HG03575 (cell line): Measurements from ENCODE around the gene CCPG1.

ENCODE experiments used
- ATAC-seq: cut with Tn5 transposase; IDR thresholded peaks from one replicate; pipeline ENCODE4 v1.9.1; 2021; ENCODE audit not compliant: unreplicated experiment, insufficient number of reproducible peaks, low FRiP score; ENCODE audit errors: extremely low read depth

Gene CCPG1

DNA sequence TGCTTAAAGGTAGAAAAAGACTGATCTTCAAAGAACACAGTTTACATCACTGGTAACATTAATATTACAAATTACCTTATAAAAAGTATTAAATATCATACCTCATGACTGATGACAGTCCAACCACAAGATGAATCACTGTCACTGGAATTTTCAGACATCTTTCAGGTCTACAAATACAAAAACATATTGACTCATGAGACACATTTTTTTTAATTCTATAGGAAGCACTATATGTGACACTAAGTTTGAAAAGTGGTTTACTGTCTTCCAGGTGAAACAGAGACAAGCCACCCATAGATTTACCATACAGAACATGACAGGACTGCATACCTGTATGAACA, 18.9 kb downstream of the CCPG1 start:
- no peak for ATAC-seq

DNA sequence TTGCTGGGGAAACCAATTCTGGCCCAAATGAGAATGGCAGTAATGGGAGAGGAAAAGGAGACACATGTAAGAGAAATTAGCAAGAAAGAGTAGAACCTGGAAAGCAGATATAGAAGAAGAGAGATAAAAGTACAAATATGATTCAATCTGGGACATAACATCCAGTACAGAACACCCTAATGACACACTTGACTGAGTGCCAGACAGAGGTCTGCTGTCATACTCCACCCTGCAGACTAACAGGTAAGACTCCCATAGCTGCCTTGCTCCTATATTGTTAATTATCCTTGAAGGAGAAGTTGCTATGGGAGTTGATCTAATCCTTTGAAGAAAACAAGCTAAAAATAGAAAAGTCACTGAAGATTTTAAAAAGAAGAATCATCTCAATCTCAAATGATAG, 21.1 kb downstream of the CCPG1 start:
- ATAC-seq = no peak

DNA sequence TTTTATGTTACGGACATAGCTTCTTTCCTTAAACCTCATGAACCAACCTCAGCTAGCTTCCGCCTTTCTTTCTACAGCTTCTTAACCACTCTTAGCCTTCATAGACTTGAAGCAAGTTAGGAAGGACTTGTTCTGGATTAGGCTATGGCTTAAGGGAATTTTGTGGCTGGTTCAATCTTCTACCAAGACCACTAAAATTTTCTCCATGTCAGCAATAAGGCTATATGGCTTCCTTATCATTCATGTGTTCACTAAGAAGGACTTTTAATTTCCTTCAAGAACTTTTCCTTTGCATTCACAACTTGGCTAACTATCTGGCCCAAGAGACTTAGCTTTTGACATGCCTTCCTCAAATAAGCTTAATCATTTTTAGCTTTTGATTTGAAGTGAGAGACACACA, 24.5 kb downstream of the CCPG1 start:
- no peak for ATAC-seq

DNA sequence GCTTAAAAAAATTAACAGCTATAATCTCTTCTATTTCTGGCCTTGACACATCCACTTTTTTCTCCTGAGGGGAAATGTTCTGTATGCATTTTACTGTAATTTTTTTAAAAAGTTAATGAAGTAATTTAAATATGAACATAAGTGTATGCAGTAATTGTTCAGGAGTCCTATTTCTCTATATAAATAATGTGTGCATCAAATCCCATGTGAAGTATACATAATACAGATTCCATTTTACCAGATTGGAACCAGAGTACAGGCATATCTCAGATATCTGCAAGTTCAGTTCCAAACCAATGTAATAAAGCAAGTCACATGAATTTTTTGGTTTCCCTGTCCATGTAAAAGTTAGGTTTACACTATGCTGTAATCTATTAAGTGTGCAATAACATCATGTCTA, 26.6 kb downstream of the CCPG1 start:
- no peak for ATAC-seq

DNA sequence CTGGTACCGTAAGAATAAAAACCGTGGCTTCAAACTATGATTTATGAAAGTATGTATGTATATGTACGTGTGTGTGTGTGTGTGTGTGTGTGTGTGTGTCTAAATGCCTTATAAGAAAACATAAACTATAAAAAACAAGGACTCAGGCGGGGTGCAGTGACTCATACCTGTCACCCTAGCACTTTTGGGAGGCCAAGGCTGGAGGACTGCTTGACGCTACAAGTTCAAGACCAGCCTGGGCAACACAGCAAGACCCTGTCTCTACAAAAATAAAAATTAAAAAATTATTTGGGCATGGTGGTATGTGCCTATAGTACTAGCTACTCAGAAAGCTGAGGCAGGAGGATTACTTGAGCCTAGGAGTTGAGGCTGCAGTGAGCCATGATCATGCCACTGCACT, 29.1 kb downstream of the CCPG1 start:
- ATAC-seq = no peak

DNA sequence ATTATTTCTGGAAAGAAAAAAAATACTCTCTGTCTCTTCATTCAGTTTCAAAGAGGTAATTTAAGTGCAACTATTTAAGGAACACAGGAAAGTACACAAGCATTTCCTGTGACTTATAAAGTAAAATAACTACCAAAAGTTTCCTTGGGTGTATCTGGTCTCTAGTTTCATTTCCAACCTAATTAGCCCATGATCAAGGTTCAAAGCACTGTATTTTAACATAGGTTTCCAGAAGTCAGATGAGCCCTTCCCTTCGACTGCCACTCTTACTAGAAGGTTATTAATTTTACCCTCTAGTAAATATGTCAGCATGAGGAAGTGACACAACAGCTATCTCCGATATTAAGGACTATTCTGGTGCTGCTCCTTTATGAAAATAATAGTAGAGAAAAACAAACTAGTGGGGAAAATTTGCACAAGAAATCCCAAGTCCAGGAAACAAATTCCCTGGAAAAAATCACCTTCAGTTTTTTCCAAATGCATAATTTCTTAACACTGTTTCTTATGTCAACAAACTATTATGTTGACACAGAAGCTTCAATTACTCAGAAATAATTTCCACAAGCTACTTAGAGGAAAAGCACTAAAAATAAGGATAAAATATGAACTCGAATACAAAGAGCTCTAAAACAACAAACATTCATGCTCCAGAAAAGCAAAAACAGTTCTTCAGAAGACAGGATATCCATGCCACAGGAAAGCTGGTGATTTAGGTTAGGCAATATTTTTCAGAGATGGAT, 35.3 kb downstream of the CCPG1 start:
- ATAC-seq = no peak

DNA sequence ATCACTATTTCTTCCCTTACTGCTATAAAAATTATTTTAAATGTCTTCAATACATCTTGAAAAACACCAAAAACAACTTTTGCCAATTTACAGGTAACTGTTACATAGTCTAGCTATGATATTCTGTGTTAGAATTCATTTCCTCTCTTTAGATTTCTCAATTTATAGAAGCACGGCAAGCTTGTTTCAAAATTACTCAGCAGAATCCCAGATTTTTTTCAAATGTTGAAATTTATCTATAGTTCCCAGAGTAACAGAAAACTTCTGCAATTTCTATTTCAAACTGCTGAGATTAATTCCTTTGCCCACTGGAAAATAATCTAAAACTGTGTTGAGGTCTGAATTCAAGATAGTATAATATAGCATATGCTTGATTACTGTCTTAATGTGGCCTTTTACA, 41.2 kb downstream of the CCPG1 start:
- no peak for ATAC-seq

DNA sequence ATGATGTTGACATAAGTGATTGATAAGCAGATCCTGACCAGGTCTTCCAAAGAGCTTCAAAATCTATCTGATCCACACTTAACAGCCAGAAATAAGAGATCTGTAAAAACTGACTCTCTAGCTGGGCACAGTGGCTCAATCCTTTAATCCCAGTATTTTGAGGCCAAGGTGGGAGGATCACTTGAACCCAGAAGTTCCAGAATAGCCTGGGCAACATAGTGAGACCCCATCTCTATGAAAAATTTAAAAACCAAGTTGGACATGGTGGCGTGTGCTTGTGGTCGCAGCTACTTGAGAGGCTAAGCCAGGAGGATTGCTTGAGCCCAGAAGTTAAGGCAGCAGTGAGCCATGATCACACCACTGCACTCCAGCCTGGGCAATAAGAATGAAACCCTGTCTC, 45.5 kb downstream of the CCPG1 start:
- ATAC-seq = no peak

DNA sequence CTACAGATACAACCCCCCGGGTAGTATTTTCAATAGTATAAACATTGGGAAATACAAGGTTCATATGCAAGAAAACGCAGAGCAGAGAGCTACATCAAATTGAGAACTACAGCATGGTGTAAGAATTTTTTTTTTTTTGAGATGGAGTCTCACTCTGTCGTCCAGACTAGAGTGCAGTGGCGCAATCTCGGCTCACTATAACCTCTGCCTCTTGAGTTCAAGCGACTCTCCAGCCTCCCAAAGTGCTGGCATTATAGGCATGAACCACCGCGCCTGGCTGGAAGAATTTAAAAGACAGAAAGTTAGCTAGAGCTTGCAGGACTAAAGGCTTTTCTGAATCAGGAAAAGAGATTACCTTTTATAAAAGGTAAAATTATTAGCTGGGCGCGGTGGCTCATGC, 47.1 kb downstream of the CCPG1 start:
- ATAC-seq = no peak

DNA sequence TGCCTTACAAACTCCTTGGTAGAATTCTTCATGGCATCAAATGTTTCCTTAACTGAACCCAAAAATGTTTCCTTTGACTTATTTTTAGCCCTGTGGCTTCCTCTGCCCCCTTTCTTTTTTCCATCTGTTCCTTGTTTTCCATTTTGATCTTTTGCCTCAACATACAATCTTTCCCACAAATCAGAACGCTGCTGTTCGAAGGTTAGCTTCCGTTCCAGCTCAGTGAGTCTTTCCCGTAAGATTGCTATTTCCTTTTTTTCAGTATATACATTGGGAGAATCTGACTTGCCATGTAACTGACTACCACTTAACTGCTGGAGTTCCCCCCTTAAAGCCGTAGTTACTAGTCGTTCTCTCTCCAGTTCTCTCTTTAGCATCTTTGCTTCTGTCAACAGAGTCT, 47.9 kb downstream of the CCPG1 start:
- no peak for ATAC-seq

DNA sequence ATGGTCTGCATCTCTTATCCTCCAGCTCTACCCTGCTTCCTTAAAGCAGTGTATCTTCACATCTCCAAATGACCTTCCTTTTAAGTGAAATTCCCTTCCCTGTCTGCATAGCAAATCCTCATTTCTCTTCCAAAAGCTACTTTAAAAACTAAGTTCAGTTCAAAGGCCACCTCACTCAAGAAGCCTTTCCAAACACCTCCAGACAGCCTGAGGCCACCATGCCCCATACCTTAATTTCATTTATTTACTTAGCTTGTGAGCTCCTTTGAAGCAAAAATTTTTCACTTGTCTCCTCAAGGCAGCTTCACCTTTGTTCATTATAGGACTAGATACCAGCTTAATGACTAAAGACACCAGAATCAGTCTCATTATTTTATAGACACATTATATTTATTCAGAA, 49.7 kb downstream of the CCPG1 start:
- ATAC-seq = no peak

DNA sequence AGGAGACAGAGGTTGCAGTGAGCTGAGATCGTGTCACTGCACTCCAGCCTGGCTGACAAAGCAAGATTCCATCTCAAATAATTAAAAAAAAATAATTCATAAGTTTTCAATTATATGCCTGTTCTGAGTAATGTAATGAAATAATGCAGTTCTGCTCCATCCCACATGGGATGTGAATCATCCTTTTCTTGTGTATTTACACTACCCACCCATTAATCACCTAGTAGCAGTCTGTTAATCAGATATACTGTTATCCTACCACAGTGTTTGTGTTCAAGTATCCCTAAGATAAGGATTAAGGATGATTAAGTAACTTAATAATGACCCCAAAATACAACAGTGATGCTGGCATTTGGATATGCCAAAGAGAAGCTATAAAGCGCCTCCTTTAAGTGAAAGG, 50.4 kb downstream of the CCPG1 start:
- ATAC-seq = no peak

DNA sequence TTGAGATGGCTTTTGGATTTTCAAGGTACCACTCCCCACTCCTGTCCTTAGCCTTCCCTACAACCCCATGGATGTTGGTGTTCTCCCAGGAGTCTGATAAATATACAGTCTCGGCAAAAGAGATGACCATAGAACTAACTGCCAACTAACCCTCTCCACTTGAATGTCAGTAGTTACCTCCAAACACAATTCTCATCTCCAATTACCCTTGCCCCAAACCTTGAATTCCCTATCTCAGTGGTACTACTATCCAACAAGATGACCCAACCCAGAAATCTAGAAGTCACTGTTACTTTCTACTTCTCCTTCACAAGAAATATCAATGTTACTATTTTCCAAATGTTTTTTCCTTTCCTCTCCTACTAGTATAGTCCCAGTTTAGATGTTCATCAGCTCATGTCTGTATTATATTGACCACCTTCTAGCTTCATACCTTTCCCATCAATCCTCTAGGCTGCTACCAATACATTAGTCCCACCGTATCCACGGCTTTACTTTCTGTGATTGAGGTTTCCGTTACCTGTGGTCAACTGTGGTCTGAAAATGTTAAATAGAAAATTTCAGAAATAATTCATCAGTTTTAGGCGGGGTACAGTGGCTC, 51.1 kb downstream of the CCPG1 start:
- no peak for ATAC-seq

DNA sequence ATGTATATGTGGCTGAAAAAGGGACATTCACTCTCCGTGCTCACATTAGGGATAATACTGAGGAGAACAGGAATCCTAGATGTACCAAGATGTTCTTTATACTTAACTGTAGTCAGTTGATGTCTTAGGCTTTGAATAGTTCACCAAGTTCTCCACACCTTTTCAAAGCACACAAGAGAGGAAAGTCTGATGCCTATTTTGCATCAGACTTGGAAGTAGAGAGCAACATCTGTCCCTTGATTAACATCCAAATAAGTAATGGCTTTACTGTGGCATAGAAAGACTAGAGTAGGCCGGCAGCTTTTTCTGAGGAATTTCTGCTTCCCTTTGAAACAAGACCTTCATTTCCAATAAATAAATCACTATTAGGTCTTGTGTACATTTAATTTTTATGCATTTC, 55.1 kb downstream of the CCPG1 start:
- no peak for ATAC-seq

DNA sequence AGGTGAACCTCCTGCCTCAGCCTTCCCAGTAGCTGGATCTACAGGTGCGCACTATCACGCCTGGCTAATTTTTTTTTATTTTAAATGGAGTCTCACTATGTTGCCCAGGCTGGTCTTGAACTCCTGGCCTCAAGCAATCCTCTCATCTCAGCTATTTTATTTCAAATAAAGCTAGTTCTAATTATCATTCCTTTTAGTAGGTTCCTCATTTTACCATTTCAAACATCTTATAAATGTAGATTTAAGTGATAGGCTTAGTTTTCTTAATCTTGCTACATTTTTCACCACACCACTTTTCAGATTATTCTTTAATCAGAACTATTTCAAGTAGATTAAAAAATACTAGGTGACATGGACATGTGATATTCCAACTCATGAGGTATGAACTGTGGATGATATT, 58.9 kb downstream of the CCPG1 start:
- no peak for ATAC-seq

DNA sequence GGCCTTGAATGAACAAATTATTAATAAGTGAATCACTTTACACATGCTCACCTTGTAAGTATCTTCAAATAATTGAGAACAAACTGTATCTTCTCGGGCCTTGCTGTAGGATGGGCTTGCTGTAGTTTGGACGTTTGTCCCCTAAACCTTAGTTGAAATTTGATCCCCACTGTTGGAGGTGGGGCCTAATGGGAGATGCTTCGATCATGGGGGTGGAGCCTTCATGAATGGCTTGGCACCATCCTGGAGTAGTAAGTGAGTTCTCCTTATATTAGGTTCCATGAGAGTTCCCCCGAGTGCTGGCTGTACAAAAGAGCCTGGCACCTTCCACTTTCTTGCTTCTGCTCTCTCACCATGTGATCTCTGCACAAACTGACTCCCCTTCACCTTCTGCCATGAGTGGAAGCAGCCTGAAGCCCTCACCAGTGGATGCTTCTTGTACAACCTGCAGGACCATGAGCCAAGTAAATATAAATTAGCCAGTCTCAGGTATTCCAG, 59.8 kb downstream of the CCPG1 start:
- ATAC-seq = no peak

DNA sequence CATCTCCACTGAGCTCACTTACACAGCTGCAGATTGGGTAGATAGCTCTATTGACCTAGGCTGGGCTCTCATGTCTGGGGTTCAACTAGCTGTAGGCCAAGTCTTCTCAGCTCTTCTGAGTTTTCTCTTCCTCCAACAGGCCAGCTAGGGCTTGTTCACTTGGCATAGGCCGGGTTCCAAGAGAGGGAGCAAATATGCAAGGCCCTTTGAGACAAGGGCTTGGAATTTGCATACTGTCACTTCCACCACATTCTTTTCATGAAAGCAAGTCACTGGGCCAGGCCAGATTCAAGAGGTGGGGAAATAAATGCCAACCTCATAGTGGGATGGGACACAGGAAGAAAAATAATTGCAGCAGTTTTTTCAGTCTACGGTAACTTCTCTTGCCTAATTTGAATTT, 64.0 kb downstream of the CCPG1 start:
- ATAC-seq = no peak

DNA sequence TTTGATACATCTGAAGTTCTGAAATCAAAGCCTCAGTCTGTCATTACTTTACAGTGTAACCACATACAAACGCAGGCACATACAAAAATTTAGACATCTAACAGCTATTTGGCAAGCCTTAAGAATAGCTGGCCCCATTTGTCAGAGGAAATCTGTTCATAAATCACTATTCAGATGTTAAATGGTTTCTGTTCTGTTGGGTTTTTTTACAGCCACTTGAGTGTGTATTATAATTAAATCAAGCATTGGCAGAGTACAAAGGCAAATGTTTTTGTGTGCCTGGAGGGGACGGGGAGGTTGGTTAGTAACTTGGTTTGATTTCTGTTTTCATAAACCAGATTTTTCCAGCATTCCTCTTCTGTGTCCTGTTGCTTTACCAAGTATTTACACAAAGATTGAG, 65.0 kb downstream of the CCPG1 start:
- ATAC-seq = no peak

DNA sequence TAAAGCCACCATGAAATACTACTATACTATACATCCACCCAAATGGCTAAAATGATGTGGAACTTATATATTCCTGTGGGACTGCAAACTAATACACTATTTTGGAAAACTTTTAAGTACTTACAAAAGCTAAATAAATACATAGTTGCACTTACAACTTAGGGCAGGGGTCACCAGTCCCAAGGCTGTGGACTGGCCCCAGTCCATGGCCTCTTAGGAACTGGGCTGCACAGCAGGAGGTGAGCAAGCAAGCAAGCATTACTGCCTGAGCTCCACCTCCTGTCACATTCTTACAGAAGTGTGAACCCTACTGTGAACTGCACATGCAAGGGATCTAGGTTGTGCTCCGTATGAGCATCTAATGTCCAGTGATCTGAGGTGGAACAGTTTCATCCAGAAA, 71.0 kb downstream of the CCPG1 start:
- no peak for ATAC-seq

DNA sequence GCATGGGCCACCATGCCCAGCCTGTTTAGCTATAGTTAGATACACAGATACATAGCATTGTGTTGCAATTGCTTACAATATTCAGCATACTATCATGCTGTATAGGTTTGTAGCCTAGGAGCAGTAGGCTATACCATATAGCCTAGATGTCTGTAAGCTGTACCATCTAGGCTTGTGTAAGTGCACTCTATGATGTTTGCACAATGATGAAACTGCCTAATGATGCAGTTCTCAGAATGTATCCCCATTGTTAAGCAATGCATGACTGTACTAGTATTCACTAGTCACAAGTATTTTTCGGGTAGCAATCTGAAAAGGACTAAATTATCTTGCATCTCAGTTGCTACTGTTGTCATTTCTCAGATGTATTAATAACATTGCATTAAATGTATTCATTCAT, 73.2 kb downstream of the CCPG1 start:
- no peak for ATAC-seq

DNA sequence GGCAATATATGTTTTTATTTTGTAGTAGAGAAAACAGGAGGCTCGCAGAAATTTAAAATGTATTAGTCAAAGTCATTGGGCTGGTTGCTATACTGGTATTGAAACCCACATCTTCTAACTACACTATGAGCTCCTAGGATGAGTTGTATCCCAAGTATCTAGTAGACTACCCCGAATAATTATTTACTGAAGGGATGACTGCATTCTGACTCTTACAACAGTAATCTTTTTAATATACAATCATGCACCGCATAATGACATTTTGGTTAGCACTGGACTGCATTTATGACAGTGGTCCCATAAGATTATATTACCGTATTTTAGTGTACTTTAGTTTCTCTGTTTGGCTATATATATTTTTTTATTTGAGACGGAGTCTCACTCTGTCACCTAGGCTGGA, 73.8 kb downstream of the CCPG1 start:
- no peak for ATAC-seq
